ENCODE results near the gene VAMP5. TPM values are rescaled to one million over a fixed set of nuclear protein-coding genes. Genes with fewer than 3 reads are reported as not detected.
A peak's percentile ranks its signal among the peaks of the same experiment; 100 is the strongest.

VAMP5 gene
- total and polyA plus RNA-seq, 9 of the 15 experiments (the other 6 are each of a cell fraction or from before 2014, with no cell fraction given) = 0.54 to 1.9 (median 1.5) TPM; not detected in 2

- TF ChIP-seq MNT (conservative IDR thresholded peaks at IDR 0.05) = peak; percentile 60 to 75
- TF ChIP-seq ZFP30 (CRISPR knock-in tag; IDR thresholded peaks at IDR 0.05; ENCODE audit: borderline replicate concordance) = no peak
- TF ChIP-seq MTA2 (IDR thresholded peaks at IDR 0.05; ENCODE audit: low read depth) = no peak
- TF ChIP-seq ILF3 (IDR thresholded peaks at IDR 0.05; ENCODE audit: borderline replicate concordance) = no peak; the same call in 1 of the 2 replicates
- TF ChIP-seq MTA3 (IDR thresholded peaks at IDR 0.05; ENCODE audit: borderline replicate concordance) = 0 out of 2 replicates have a peak, but pooled peaks have one; percentile 50
- no peak for TF ChIP-seq STAG1 (CRISPR knock-in tag; IDR thresholded peaks at IDR 0.05; ENCODE audit: borderline replicate concordance)
- peak; percentile 90 for TF ChIP-seq POLR2AphosphoS2 (IDR thresholded peaks at IDR 0.05; ENCODE audit: low read length)
- no peak for TF ChIP-seq ZNF347 (CRISPR knock-in tag; IDR thresholded peaks at IDR 0.05; ENCODE audit: low read depth)
- TF ChIP-seq GATA2 (CRISPR knock-in tag; IDR thresholded peaks at IDR 0.05) = no peak; the same call in 1 of the 2 replicates
- TF ChIP-seq SIN3A (IDR thresholded peaks at IDR 0.05; ENCODE audit: borderline replicate concordance in 2 of 2, control insufficient read depth in 1 of 2, low read depth in 2 of 2, low read length in 2 of 2) = 0 out of 4 replicates have a peak, but pooled peaks have one; percentile 29 to 44
- no peak for TF ChIP-seq E4F1 (CRISPR knock-in tag; IDR thresholded peaks at IDR 0.05; ENCODE audit: borderline replicate concordance)
- no peak for TF ChIP-seq HSF4 (CRISPR knock-in tag; IDR thresholded peaks at IDR 0.05; ENCODE audit: borderline replicate concordance)
- TF ChIP-seq NFE2L1 (tag; IDR thresholded peaks at IDR 0.05; ENCODE audit: borderline replicate concordance, low read depth) = no peak
- TF ChIP-seq RFX1 (IDR thresholded peaks at IDR 0.05) = no peak
- no peak for TF ChIP-seq ZHX1 (conservative IDR thresholded peaks at IDR 0.05; ENCODE audit: low read length)
- no peak for TF ChIP-seq SMARCA5 (IDR thresholded peaks at IDR 0.05)
- no peak for TF ChIP-seq ZNF174 (CRISPR knock-in tag; IDR thresholded peaks at IDR 0.05)
- no peak for TF ChIP-seq MAFF (IDR thresholded peaks at IDR 0.05; ENCODE audit: low read length)
- no peak for TF ChIP-seq ZNF764 (CRISPR knock-in tag; IDR thresholded peaks at IDR 0.05; ENCODE audit: low read depth)
- peak in 1 of 2 experiments; percentile 89; a peak in 1 of 4 replicates for TF ChIP-seq KDM4B (IDR thresholded peaks at IDR 0.05; ENCODE audit: borderline replicate concordance in 2 of 2, low read depth in 1 of 2)
These were observed 27.7 kb downstream of the VAMP5 start, which contains the start of gene C2orf68 (continued) for GRCh38 chr2:85611705-85612587.

Data from K562 (cell line).